Sigmoid colon (tissue), 7 donors: ENCODE data around the gene SLC46A1. TPM values are rescaled to one million over a fixed set of nuclear protein-coding genes. Genes with fewer than 3 reads are reported as not detected.

ENCODE experiments used
- DNase-seq: peaks from one replicate; pipeline ENCODE4 v3.0.0-alpha.2; 2019
- H3K27ac ChIP-seq, 4 donors: fragments of 200-600 bp; sonication (generic); one replicate each; pipeline ENCODE4 v1.5.1; 2016 to 2019; ENCODE audit warnings: mild to moderate bottlenecking in 1 of 4
- H3K27me3 ChIP-seq, 3 donors: fragments of 200-600 bp; sonication (generic); one replicate each; pipeline ENCODE4 v1.5.1; 2019; ENCODE audit warnings: mild to moderate bottlenecking in 1 of 3
- H3K36me3 ChIP-seq, 4 donors: fragments of 200-600 bp; sonication (generic); one replicate each; pipeline ENCODE4 v1.5.1; 2016 to 2019
- H3K4me1 ChIP-seq, 4 donors: fragments of 200-600 bp; sonication (generic); one replicate each; pipeline ENCODE4 v1.5.1; 2017 to 2019
- H3K4me3 ChIP-seq, 4 donors: fragments of 200-600 bp; sonication (generic); one replicate each; pipeline ENCODE4 v1.5.1; 2017 to 2019; ENCODE audit warnings: mild to moderate bottlenecking in 2 of 4, moderate library complexity in 1 of 4
- H3K9me3 ChIP-seq, 4 donors: fragments of 200-600 bp in 3 of 4; sonication (generic) in 3 of 4; one replicate each; pipeline versions ENCODE4 v1.5.1 to v1.6.1; 2013 to 2019
- CTCF ChIP-seq, 4 experiments: fragments of 450-650 bp in 3 of 4; fragments of 200-600 bp in 1 of 4; IDR thresholded peaks; one replicate each; pipeline ENCODE4 v1.5.1; 2016 to 2019; ENCODE audit warnings: antibody characterized with exemption in 4 of 4, mild to moderate bottlenecking in 3 of 4, moderate library complexity in 2 of 4
- EP300 ChIP-seq, 4 donors: sonication (generic); formaldehyde crosslinking; IDR thresholded peaks; one replicate each; pipeline ENCODE4 v1.6.1; 2017; ENCODE audit warnings: antibody characterized with exemption in 4 of 4
- POLR2A ChIP-seq, 2 donors: fragments of 450-650 bp; IDR thresholded peaks; one replicate each; pipeline ENCODE4 v1.6.1; 2016; ENCODE audit warnings: antibody characterized with exemption in 2 of 2, mild to moderate bottlenecking in 2 of 2, moderate library complexity in 2 of 2
- POLR2AphosphoS5 ChIP-seq, 4 donors: sonication (generic); formaldehyde crosslinking; IDR thresholded peaks; one replicate each; pipeline ENCODE4 v1.6.1; 2017; ENCODE audit warnings: antibody characterized with exemption in 4 of 4
- WGBS, 2 donors: extraction: QIAGEN DNeasy Blood & Tissue Kit; methylation state at CpG; one replicate each; pipeline ENCODE4 v1.1.7; 2013; 5-methylcytosine and 5-hydroxymethylcytosine counted together
- intact Hi-C: fragments of 100-400 bp; cut with DNase I; formaldehyde crosslinking; loops from one replicate; pipeline ENCODE4 v1.15.1; 2023
- polyA plus RNA-seq, 3 donors: library from polyadenylated mRNA; stranded (reverse); fragments of 200-250 nt; gene quantifications; one replicate each; pipeline ENCODE4 v1.2.3, GENCODE V29; 2013
- total RNA-seq, 4 donors: library from RNA; depleted of rRNA; stranded (reverse); fragments of >200 nt; gene quantifications; one replicate each; pipeline ENCODE4 v1.1.0, GENCODE V29; 2016
- donor health status: healthy with polysubstance abuse.
- donor health status: Bipolar disorder and iron deficiency.
- donor health status: healthy.

The SLC46A1 gene
- total and polyA plus RNA-seq, 7 donors, result 2.7 to 8.6 (median 4.4) TPM

- intact Hi-C loops, result no loop called here
- WGBS, 2 donors, result 63 to 94% methylated on average over 2 of the region's 2 CpGs
- Histone ChIP-seq H3K36me3 (peaks cover 13 to 79% (median 44%) of the 10 kb centered on the region in 4 donors), H3K27ac (no peak overlapping the region), H3K27me3 (no peaks in the 10 kb centered on the region), H3K4me3 (no peak overlapping the region), H3K4me1 (no peaks in the 10 kb centered on the region), H3K9me3 (no peaks in the 10 kb centered on the region)
- no peak for DNase-seq
- TF ChIP-seq CTCF (IDR thresholded peaks at IDR 0.05) (no peak), POLR2A (IDR thresholded peaks at IDR 0.05) (no peak), EP300 (IDR thresholded peaks at IDR 0.05) (no peak), POLR2AphosphoS5 (IDR thresholded peaks at IDR 0.05) (no peak)
These were observed 14.6 kb downstream of the SLC46A1 start for GRCh38 chr17:28391401-28391800.

- Histone ChIP-seq H3K36me3 (peaks cover 13 to 79% (median 40%) of the 10 kb centered on the region in 4 donors), H3K4me1 (no peaks in the 10 kb centered on the region), H3K9me3 (no peaks in the 10 kb centered on the region), H3K4me3 (no peak overlapping the region), H3K27ac (no peak overlapping the region), H3K27me3 (no peaks in the 10 kb centered on the region)
- 92 to 93% methylated on average over 1 of the region's 1 CpG for WGBS, 2 donors
- no peak for DNase-seq
- TF ChIP-seq EP300 (IDR thresholded peaks at IDR 0.05) (no peak), POLR2A (IDR thresholded peaks at IDR 0.05) (no peak), POLR2AphosphoS5 (IDR thresholded peaks at IDR 0.05) (no peak), CTCF (IDR thresholded peaks at IDR 0.05) (no peak)
- intact Hi-C loops, result no loop called here
These were observed 15.0 kb downstream of the SLC46A1 start for GRCh38 chr17:28390984-28391383.

GRCh38 chr17:28390563-28390962, 15.4 kb downstream of the SLC46A1 start:
- Histone ChIP-seq H3K27me3 (no peaks in the 10 kb centered on the region), H3K27ac (no peak overlapping the region), H3K36me3 (peaks cover 13 to 77% (median 36%) of the 10 kb centered on the region in 4 donors), H3K4me3 (no peak overlapping the region), H3K4me1 (no peaks in the 10 kb centered on the region), H3K9me3 (no peaks in the 10 kb centered on the region)
- WGBS, 2 donors, result 92 to 99% methylated on average over 2 of the region's 2 CpGs
- intact Hi-C loops, result no loop called here
- TF ChIP-seq EP300 (IDR thresholded peaks at IDR 0.05) (no peak), POLR2A (IDR thresholded peaks at IDR 0.05) (no peak), CTCF (IDR thresholded peaks at IDR 0.05) (no peak), POLR2AphosphoS5 (IDR thresholded peaks at IDR 0.05) (no peak)
- DNase-seq, result no peak

- Histone ChIP-seq H3K9me3 (no peaks in the 10 kb centered on the region), H3K4me1 (no peaks in the 10 kb centered on the region), H3K27me3 (no peaks in the 10 kb centered on the region), H3K4me3 (no peak overlapping the region), H3K36me3 (peaks cover 13 to 77% (median 34%) of the 10 kb centered on the region in 4 donors), H3K27ac (no peak overlapping the region)
- no peak for TF ChIP-seq POLR2A (IDR thresholded peaks at IDR 0.05)
- no peak for TF ChIP-seq CTCF (IDR thresholded peaks at IDR 0.05)
- TF ChIP-seq EP300 (IDR thresholded peaks at IDR 0.05), result no peak
- TF ChIP-seq POLR2AphosphoS5 (IDR thresholded peaks at IDR 0.05), result no peak
- WGBS, 2 donors, result 76 to 83% methylated on average over 1 of the region's 1 CpG
- DNase-seq, result no peak
- intact Hi-C loops, result no loop called here
These were observed 15.9 kb downstream of the SLC46A1 start for GRCh38 chr17:28390141-28390540.

GRCh38 chr17:28388106-28388505, 17.9 kb downstream of the SLC46A1 start:
- intact Hi-C loops, result no loop called here
- Histone ChIP-seq H3K9me3 (no peaks in the 10 kb centered on the region), H3K27me3 (no peaks in the 10 kb centered on the region), H3K36me3 (peaks cover 13 to 74% (median 31%) of the 10 kb centered on the region in 4 donors), H3K27ac (no peak overlapping the region), H3K4me1 (no peaks in the 10 kb centered on the region), H3K4me3 (no peak overlapping the region)
- 95 to 97% methylated on average over 11 of the region's 11 CpGs for WGBS, 2 donors
- DNase-seq, result no peak
- TF ChIP-seq CTCF (IDR thresholded peaks at IDR 0.05), result no peak
- TF ChIP-seq POLR2AphosphoS5 (IDR thresholded peaks at IDR 0.05), result no peak
- no peak for TF ChIP-seq EP300 (IDR thresholded peaks at IDR 0.05)
